C4-2B (cell line): ENCODE measurements around the gene EPSTI1.
"Not testable (repeated sequence)": the region's sequence is repeated elsewhere in the genome, so short reads cannot be mapped to it uniquely, and the experiment has no call there.

Experiments used
- CTCF ChIP-seq: fragments of 450-650 bp; conservative IDR thresholded peaks from 2 replicates; pipeline ENCODE4 v1.5.1; 2017; ENCODE audit warnings: mild to moderate bottlenecking
- ZFX ChIP-seq: fragments of 450-650 bp; IDR thresholded peaks from 2 replicates; pipeline ENCODE4 v1.6.1; 2017

DNA sequence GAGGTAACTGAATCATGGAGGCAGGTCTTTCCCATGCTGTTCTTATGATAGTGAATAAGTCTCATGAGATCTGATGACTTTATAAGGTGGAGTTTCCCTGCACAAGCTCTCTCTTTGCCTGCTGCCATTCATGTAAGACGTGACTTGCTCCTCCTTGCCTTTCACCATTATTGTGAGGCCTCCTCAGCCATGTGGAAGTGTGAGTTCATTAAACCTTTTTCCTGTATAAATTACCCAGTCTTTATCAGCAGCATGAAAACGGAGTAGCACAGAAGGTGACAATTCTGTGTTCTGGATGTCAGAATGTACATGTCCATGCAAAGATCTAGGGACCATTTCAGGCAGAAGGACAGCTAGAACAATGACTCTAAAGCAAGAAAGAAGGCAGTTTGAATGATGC, 129.7 kb downstream of the EPSTI1 start:
- not testable (repeated sequence) for TF ChIP-seq CTCF, ZFX
